ENCODE results near the gene LENG1.

Gene LENG1

DNA sequence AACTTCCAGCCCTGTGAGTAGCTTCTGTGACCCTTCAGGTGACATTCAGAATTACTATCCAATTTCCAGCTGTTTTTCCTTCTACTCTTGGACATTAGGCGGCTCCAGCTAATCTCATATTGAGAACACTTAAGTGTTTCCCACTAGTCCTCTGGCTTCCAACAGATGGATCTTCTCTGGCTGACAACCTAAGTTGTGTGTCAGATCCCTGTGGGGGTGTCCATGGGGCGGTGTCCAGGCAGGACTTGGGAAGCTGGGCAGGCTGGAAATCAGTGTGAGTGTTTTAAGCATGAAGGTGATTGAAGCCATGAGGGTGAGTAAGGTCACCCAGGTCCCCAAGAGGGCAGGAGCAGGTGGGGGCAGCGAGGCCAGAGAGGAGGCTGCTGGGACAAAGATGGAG, 11.8 kb downstream of the LENG1 start:
- TF ChIP-seq Cebpa-rat (IDR thresholded peaks at IDR 0.05): no peak
- Histone ChIP-seq H3K27me3 (no peaks in the 10 kb centered on the region), H4K20me1 (peaks cover 94% of the 10 kb centered on the region), H3K4me3 (no peak overlapping the region), H3K27ac (no peak overlapping the region), H3K4me2 (no peak overlapping the region), H3K9me3 (no peaks in the 10 kb centered on the region), H3K9ac (no peak overlapping the region), H3K4me1 (no peaks in the 10 kb centered on the region), H3K36me3 (peaks cover 100% of the 10 kb centered on the region)

DNA sequence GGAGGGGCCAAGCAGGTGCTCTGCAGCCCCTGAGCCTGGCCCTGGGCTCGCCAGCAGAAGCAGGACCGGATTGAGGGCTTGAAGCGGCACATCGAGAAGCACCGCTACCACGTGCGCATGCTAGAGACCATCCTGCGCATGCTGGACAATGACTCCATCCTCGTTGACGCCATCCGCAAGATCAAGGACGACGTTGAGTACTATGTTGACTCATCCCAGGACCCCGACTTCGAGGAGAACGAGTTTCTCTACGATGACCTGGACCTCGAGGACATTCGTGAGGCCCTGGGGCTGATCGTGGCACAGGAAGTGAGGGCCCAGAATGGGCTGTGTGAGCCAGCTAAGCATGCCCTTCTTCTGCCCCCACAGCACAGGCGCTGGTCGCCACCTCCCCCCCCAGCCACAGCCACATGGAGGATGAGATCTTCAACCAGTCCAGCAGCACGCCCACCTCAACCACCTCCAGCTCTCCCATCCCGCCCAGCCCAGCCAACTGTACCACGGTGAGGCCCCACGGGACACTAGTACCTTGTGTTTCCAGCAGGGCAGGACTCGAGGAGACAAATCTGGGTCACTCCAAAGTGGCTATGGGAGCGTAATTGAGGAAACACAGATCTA, 13.9 kb downstream of the LENG1 start:
- H3K36me3 ChIP-seq: peaks cover 100% of the 10 kb centered on the region

GRCh38 chr19:54142166-54142780, 17.2 kb downstream of the LENG1 start:
- peaks cover 84% of the 10 kb centered on the region for H3K36me3 ChIP-seq
- no peaks in the 10 kb centered on the region for H3K9me3 ChIP-seq
- H3K27me3 ChIP-seq: no peaks in the 10 kb centered on the region
- H3K4me2 ChIP-seq: no peak overlapping the region
- no peak overlapping the region for H3K27ac ChIP-seq
- peaks cover 90% of the 10 kb centered on the region for H4K20me1 ChIP-seq
- no peak overlapping the region for H3K4me3 ChIP-seq
- peaks cover 32% of the 10 kb centered on the region for H3K4me1 ChIP-seq
- no peak overlapping the region; the same call in 1 of the 2 replicates for H3K9ac ChIP-seq
- TF ChIP-seq Cebpa-rat (IDR thresholded peaks at IDR 0.05): no peak

More for the DNA sequence above, 13.9 kb downstream of the LENG1 start:
- Histone ChIP-seq H3K9ac (no peak overlapping the region), H3K4me3 (no peak overlapping the region), H3K27me3 (no peaks in the 10 kb centered on the region), H3K9me3 (no peaks in the 10 kb centered on the region), H3K27ac (no peak overlapping the region), H4K20me1 (peaks cover 95% of the 10 kb centered on the region), H3K4me2 (no peak overlapping the region), H3K4me1 (peaks cover 8% of the 10 kb centered on the region)
- TF ChIP-seq Cebpa-rat (IDR thresholded peaks at IDR 0.05): no peak

GRCh38 chr19:54141356-54141755, 18.2 kb downstream of the LENG1 start:
- Histone ChIP-seq H3K4me3 (no peak overlapping the region), H3K27me3 (no peaks in the 10 kb centered on the region), H4K20me1 (peaks cover 81% of the 10 kb centered on the region), H3K4me2 (no peak overlapping the region), H3K9me3 (no peaks in the 10 kb centered on the region), H3K36me3 (peaks cover 74% of the 10 kb centered on the region), H3K4me1 (peaks cover 34% of the 10 kb centered on the region), H3K9ac (0 out of 2 replicates have a peak overlapping the region, but pooled peaks have one; percentile 100), H3K27ac (no peak overlapping the region)
- no peak for TF ChIP-seq Cebpa-rat (IDR thresholded peaks at IDR 0.05)

GRCh38 chr19:54138489-54139256, 20.8 kb downstream of the LENG1 start:
- peaks cover 43% of the 10 kb centered on the region for H3K4me1 ChIP-seq
- TF ChIP-seq Cebpa-rat (IDR thresholded peaks at IDR 0.05): no peak
- H3K27me3 ChIP-seq: no peaks in the 10 kb centered on the region
- H3K27ac ChIP-seq: peak overlapping the region; percentile 99
- peak overlapping the region; percentile 97 for H3K4me3 ChIP-seq
- peak overlapping the region; percentile 100 for H3K9ac ChIP-seq
- peak overlapping the region; percentile 99 for H3K4me2 ChIP-seq
- no peaks in the 10 kb centered on the region for H3K9me3 ChIP-seq
- H4K20me1 ChIP-seq: peaks cover 56% of the 10 kb centered on the region
- peaks cover 48% of the 10 kb centered on the region for H3K36me3 ChIP-seq

DNA sequence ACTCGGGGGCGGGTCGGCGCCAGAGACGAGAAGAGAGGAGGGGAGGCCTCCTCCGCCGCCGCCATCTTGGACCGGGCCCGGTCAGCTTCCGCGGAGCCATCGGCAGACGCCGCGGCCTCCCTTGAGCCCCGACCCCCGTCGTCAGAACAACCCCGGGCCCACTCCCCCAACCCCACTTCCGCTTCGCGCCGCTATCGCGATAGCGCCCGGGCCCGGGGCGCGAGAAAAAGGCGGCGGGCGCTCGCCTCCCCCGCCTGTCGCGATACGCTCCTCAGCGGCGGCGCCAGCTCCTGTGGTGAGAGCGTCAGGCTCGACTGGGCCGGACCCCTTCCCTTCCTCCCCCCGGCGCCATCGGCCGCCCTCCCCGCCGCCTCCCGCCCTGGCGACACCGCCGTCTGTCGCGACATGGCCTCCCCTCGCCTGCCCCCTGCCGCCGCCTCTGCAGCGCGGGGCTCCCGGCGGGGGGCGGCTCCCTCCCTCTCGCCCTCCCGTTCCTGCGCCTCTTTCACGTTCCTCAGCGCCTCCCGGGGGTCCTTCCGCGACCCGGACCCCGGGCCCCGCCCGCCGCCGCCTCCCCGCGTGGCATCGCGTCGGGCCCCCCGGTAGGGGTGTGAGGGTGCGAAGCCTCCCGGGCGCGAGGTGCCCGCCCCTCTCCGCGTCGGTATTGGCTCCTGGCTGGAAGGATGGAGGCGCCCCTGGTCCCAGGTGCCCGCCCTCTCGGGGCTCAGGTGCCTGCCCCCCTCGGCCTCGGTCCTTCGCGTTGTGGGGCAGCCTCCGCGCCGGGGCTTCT, 21.6 kb downstream of the LENG1 start, which contains the start of gene CNOT3:
TSS of gene CNOT3 (plus strand) at position 64 of the 790 bp plus-strand sequence. CDS start 5,217 bp downstream, outside the sequence.
- Histone ChIP-seq H3K4me2 (peak within 1 kb of the TSS; percentile 99), H3K4me1 (peaks cover 48% of the 10 kb centered on the region), H3K36me3 (peaks cover 45% of the 10 kb centered on the region), H3K9ac (peak within 1 kb of the TSS; percentile 100), H3K9me3 (no peaks in the 10 kb centered on the region), H4K20me1 (peaks cover 49% of the 10 kb centered on the region), H3K4me3 (peak within 1 kb of the TSS; percentile 97), H3K27me3 (no peaks in the 10 kb centered on the region), H3K27ac (peak within 1 kb of the TSS; percentile 99)
- no peak for TF ChIP-seq Cebpa-rat (IDR thresholded peaks at IDR 0.05)

GRCh38 chr19:54136864-54137698, 22.4 kb downstream of the LENG1 start:
- peaks cover 48% of the 10 kb centered on the region for H3K4me1 ChIP-seq
- H3K4me2 ChIP-seq: peak overlapping the region; percentile 98
- peak overlapping the region; percentile 99 for H3K27ac ChIP-seq
- H4K20me1 ChIP-seq: peaks cover 41% of the 10 kb centered on the region
- H3K9ac ChIP-seq: peak overlapping the region; percentile 100
- H3K27me3 ChIP-seq: no peaks in the 10 kb centered on the region
- peak overlapping the region; percentile 97 for H3K4me3 ChIP-seq
- peaks cover 45% of the 10 kb centered on the region for H3K36me3 ChIP-seq
- H3K9me3 ChIP-seq: no peaks in the 10 kb centered on the region
- no peak for TF ChIP-seq Cebpa-rat (IDR thresholded peaks at IDR 0.05)

GRCh38 chr19:54136086-54136863, 23.2 kb downstream of the LENG1 start:
- peak overlapping the region; percentile 98 for H3K4me2 ChIP-seq
- peaks cover 45% of the 10 kb centered on the region for H3K36me3 ChIP-seq
- no peak overlapping the region; the same call in 1 of the 2 replicates for H3K27ac ChIP-seq
- H3K9ac ChIP-seq: peak overlapping the region; percentile 76
- no peaks in the 10 kb centered on the region for H3K27me3 ChIP-seq
- peaks cover 46% of the 10 kb centered on the region for H3K4me1 ChIP-seq
- peaks cover 36% of the 10 kb centered on the region for H4K20me1 ChIP-seq
- H3K9me3 ChIP-seq: no peaks in the 10 kb centered on the region
- TF ChIP-seq Cebpa-rat (IDR thresholded peaks at IDR 0.05): no peak
- H3K4me3 ChIP-seq: peak overlapping the region; percentile 70

All from BLaER1 (cell line).